Measurements from ENCODE around the gene DLEC1. TPM values are rescaled to one million over a fixed set of nuclear protein-coding genes. Genes with fewer than 3 reads are reported as not detected.

DLEC1 gene
- total and polyA plus RNA-seq, 7 donors: 0.16 to 0.60 (median 0.41) TPM

DNA sequence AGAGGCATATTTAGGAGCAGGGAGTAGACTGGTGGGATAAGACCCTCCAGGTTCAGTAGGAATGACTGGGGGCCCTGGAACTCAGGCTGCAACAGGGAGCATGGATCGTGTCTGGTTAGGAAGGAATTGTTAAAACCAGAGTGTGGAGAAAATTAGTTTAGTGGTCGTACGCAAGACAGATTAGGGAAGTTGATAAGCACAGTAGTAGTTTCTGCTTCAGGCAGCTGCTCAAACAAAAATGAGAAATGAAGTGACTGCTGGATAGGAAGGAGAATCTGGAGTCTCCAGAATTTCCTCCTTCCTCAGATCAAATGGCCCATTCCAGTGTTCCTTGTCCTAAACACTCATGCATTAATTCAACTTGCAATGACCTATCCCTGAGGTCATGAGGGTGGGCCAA, 110.7 kb downstream of the DLEC1 start:
- no peak for DNase-seq
- 37 to 40% methylated on average over 3 of the region's 3 CpGs for WGBS, 2 donors
- TF ChIP-seq POLR2A (IDR thresholded peaks at IDR 0.05) (no peak), POLR2AphosphoS5 (IDR thresholded peaks at IDR 0.05) (no peak), EP300 (IDR thresholded peaks at IDR 0.05) (no peak)
- TF ChIP-seq, protein P1, sequence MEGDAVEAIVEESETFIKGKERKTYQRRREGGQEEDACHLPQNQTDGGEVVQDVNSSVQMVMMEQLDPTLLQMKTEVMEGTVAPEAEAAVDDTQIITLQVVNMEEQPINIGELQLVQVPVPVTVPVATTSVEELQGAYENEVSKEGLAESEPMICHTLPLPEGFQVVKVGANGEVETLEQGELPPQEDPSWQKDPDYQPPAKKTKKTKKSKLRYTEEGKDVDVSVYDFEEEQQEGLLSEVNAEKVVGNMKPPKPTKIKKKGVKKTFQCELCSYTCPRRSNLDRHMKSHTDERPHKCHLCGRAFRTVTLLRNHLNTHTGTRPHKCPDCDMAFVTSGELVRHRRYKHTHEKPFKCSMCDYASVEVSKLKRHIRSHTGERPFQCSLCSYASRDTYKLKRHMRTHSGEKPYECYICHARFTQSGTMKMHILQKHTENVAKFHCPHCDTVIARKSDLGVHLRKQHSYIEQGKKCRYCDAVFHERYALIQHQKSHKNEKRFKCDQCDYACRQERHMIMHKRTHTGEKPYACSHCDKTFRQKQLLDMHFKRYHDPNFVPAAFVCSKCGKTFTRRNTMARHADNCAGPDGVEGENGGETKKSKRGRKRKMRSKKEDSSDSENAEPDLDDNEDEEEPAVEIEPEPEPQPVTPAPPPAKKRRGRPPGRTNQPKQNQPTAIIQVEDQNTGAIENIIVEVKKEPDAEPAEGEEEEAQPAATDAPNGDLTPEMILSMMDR (IDR thresholded peaks at IDR 0.05): no peak
- Histone ChIP-seq H3K9me3 (no peaks in the 10 kb centered on the region), H3K4me1 (no peaks in the 10 kb centered on the region), H3K27ac (peak overlapping the region in 3 of 4 donors; percentile 21 to 31 (median 29)), H3K36me3 (no peaks in the 10 kb centered on the region), H3K27me3 (no peaks in the 10 kb centered on the region), H3K4me3 (no peak overlapping the region)
- intact Hi-C loops (cut with DNase I): no loop called here

DNA sequence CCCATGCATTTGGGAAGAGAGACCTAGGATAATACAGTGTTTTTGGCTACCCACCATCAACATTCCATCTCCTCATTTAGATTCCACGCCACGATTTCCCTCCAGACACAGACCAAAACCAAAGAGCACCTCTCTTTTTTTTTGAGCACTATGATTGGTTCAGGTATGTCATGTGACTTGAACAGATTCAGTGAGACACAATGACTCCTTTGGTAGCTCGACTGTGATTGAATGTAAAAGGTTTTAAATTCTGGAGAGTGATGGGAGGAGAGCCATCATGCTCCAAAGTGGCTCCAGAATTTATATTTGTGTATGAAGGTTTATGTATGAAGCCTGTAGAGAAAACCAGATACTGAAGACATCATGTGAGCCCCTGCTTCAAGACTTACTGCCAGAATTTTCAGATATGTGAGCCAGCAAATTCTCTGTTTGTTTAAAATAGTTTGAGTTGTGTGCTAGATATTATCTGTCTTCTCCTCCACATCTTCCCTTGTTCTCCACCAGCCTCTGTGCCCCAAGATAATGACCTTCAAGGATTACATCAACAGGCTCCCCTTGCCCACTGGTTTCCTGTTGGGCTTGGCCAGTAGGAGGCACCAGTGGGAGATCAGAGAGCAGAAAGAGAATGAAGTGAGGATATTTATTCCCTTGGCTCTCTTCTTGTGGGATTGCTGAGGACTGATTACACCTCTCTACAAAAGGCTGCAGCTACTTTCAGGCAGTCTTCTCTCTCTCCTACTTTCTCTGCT, 111.9 kb downstream of the DLEC1 start:
- Histone ChIP-seq H3K9me3 (no peaks in the 10 kb centered on the region), H3K27me3 (no peaks in the 10 kb centered on the region), H3K36me3 (no peaks in the 10 kb centered on the region), H3K27ac (no peak overlapping the region), H3K4me3 (no peak overlapping the region), H3K4me1 (no peaks in the 10 kb centered on the region)
- TF ChIP-seq EP300 (IDR thresholded peaks at IDR 0.05) (no peak), POLR2A (IDR thresholded peaks at IDR 0.05) (no peak), POLR2AphosphoS5 (IDR thresholded peaks at IDR 0.05) (no peak)
- TF ChIP-seq, protein P1 (IDR thresholded peaks at IDR 0.05): no peak
- DNase-seq: no peak
- 87% methylated on average over 3 of the region's 3 CpGs for WGBS, 2 donors
- intact Hi-C loops (cut with DNase I): no loop called here

DNA sequence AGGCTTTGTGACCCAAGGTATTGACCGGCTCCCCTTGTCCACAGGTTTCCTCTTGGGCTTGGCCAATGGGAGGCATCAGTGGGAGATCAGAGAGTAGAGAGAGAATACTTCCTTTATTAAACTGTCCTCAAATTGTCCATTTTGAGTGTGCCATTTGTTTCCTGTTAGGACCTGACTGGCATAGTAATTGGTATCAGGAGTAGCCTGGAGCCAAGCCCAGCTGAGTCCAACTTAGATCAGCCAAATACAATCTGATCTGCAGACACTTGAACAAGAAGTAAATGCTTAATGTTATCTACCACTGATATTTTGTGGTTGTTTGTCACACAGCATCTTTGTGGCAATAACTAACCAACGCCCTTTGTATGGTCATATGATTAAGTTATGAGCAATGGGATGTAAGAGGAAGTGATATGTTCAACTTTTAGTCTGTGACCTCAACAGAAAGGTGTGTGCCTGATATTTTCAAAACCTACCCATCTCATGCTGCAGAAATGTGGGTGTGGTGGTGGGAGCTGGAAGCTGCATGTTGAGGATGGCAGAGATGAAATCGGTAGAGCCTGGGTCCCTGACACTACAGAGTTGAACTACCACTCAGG, 112.8 kb downstream of the DLEC1 start:
- DNase-seq: no peak
- H3K27me3 ChIP-seq: no peaks in the 10 kb centered on the region
- 75 to 84% methylated on average over 3 of the region's 3 CpGs for WGBS, 2 donors
- H3K9me3 ChIP-seq: no peaks in the 10 kb centered on the region
- H3K4me1 ChIP-seq: no peaks in the 10 kb centered on the region
- TF ChIP-seq POLR2A (IDR thresholded peaks at IDR 0.05): no peak
- no peak for TF ChIP-seq POLR2AphosphoS5 (IDR thresholded peaks at IDR 0.05)
- TF ChIP-seq EP300 (IDR thresholded peaks at IDR 0.05): no peak
- TF ChIP-seq, protein P1 (IDR thresholded peaks at IDR 0.05): no peak
- intact Hi-C loops (cut with DNase I): no loop called here
- H3K4me3 ChIP-seq: no peak overlapping the region
- H3K27ac ChIP-seq: no peak overlapping the region
- no peaks in the 10 kb centered on the region for H3K36me3 ChIP-seq

DNA sequence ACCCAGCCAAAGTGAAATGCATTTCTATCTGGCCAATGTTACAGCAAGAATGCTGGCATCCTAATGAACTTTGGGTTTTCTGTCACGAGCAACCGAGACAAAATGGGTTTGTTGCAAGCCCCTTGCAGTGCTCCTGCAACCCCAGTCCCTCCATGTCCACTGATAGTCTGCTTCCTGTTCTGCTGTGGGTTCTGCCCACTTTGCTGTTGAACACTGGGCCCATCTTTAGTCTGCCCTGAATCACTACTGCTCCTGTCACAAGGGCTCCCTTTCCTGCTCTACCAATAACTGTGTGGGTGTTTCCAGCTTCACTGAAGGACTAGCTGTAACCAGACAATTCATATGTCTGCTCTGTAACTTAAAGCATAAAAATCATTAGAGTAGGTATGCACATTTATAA, 113.6 kb downstream of the DLEC1 start:
- 96 to 99% methylated on average over 2 of the region's 2 CpGs for WGBS, 2 donors
- intact Hi-C loops (cut with DNase I): no loop called here
- TF ChIP-seq, protein P1 (IDR thresholded peaks at IDR 0.05): no peak
- TF ChIP-seq EP300 (IDR thresholded peaks at IDR 0.05) (no peak), POLR2A (IDR thresholded peaks at IDR 0.05) (no peak), POLR2AphosphoS5 (IDR thresholded peaks at IDR 0.05) (no peak)
- H3K4me1 ChIP-seq: no peaks in the 10 kb centered on the region
- no peak for DNase-seq
- H3K27me3 ChIP-seq: no peaks in the 10 kb centered on the region
- H3K27ac ChIP-seq: no peak overlapping the region
- no peaks in the 10 kb centered on the region for H3K36me3 ChIP-seq
- H3K4me3 ChIP-seq: no peak overlapping the region
- no peaks in the 10 kb centered on the region for H3K9me3 ChIP-seq
